GM23338 (cell line): ENCODE data around the gene ZC3H14. TPM values are rescaled to one million over a fixed set of nuclear protein-coding genes. Genes with fewer than 3 reads are reported as not detected.

ENCODE experiments used
- ATAC-seq: fragments of 200-7000 bp; cut with Tn5 transposase; 3 replicates; pipeline ENCODE4 v1.9.1; 2020
- DNase-seq: peaks from one replicate; pipeline ENCODE4 v3.0.0-alpha.2; 2015; ENCODE audit warnings: low spot score
- H2AFZ ChIP-seq: fragments of 200-600 bp; sonication (generic); 2 replicates; pipeline ENCODE4 v1.8.0; 2016; ENCODE audit warnings: antibody characterized with exemption, mild to moderate bottlenecking, moderate library complexity
- H3F3A ChIP-seq: fragments of 200-600 bp; sonication (generic); replicated peaks from 2 replicates; pipeline ENCODE4 v1.8.0; 2017; ENCODE audit warnings: antibody characterized with exemption, mixed run types, low read depth
- H3K27ac ChIP-seq: fragments of 200-600 bp; sonication (generic); 2 replicates; pipeline ENCODE4 v1.6.1; 2016; ENCODE audit warnings: low read depth
- H3K27me3 ChIP-seq: fragments of 200-600 bp; sonication (generic); 2 replicates; pipeline ENCODE4 v1.8.0; 2016; ENCODE audit warnings: mild to moderate bottlenecking, mixed run types, moderate library complexity; ENCODE audit not compliant: insufficient read depth
- H3K36me3 ChIP-seq: fragments of 200-600 bp; sonication (generic); 2 replicates; pipeline ENCODE4 v1.8.0; 2016; ENCODE audit warnings: mild to moderate bottlenecking; ENCODE audit not compliant: insufficient read depth
- H3K4me1 ChIP-seq: fragments of 200-600 bp; sonication (generic); 2 replicates; pipeline ENCODE4 v1.8.0; 2016; ENCODE audit warnings: mild to moderate bottlenecking, moderate library complexity; ENCODE audit not compliant: insufficient read depth
- H3K4me2 ChIP-seq: fragments of 200-600 bp; sonication (generic); 2 replicates; pipeline ENCODE4 v1.7.1; 2017; ENCODE audit warnings: mixed run types
- H3K4me3 ChIP-seq: fragments of 200-600 bp; sonication (generic); 2 replicates; pipeline ENCODE4 v1.6.1; 2016; ENCODE audit warnings: mixed run types
- H3K79me2 ChIP-seq: fragments of 200-600 bp; sonication (generic); replicated peaks from 2 replicates; pipeline ENCODE4 v1.8.0; 2017; ENCODE audit warnings: mild to moderate bottlenecking; ENCODE audit not compliant: insufficient read depth
- H3K9me2 ChIP-seq: fragments of 200-600 bp; sonication (generic); 2 replicates; pipeline ENCODE4 v1.8.0; 2017; ENCODE audit not compliant: insufficient read depth
- H4K20me1 ChIP-seq: fragments of 200-600 bp; sonication (generic); replicated peaks from 2 replicates; pipeline ENCODE4 v1.8.0; 2017; ENCODE audit warnings: mild to moderate bottlenecking; ENCODE audit not compliant: insufficient read depth
- H3K27ac Mint-ChIP-seq: 2 replicates; pipeline ENCODE4 v1.8.0; 2020; ENCODE audit warnings: inconsistent platforms, mild to moderate bottlenecking, moderate library complexity, mixed read lengths
- H3K27me3 Mint-ChIP-seq: 3 replicates; pipeline ENCODE4 v1.8.0; 2022; ENCODE audit warnings: low read depth, mild to moderate bottlenecking, moderate library complexity, mixed read lengths, inconsistent platforms; ENCODE audit not compliant: insufficient read depth, poor library complexity
- H3K36me3 Mint-ChIP-seq: 3 replicates; pipeline ENCODE4 v1.8.0; 2021; ENCODE audit warnings: low read depth, mild to moderate bottlenecking, inconsistent platforms, moderate library complexity, mixed read lengths
- H3K4me1 Mint-ChIP-seq: 3 replicates; pipeline ENCODE4 v1.8.0; 2020; ENCODE audit warnings: mild to moderate bottlenecking, inconsistent platforms, mixed read lengths
- H3K4me3 Mint-ChIP-seq: 3 replicates; pipeline ENCODE4 v1.8.0; 2021; ENCODE audit warnings: moderate library complexity, mild to moderate bottlenecking, inconsistent platforms, mixed read lengths
- H3K9me3 Mint-ChIP-seq: 3 replicates; pipeline ENCODE4 v1.8.0; 2020; ENCODE audit warnings: moderate library complexity, mild to moderate bottlenecking, inconsistent platforms, mixed read lengths
- CREB1 ChIP-seq: fragments of 250-450 bp; sonication (Bioruptor Pico); IDR thresholded peaks from 2 replicates; pipeline ENCODE4 v1.5.0; 2020; ENCODE audit warnings: low read depth, mild to moderate bottlenecking, moderate library complexity
- CTCF ChIP-seq, 2 experiments: fragments of 200-600 bp in 1 of 2; sonication (generic) in 1 of 2; conservative IDR thresholded peaks; 2 replicates each; pipeline versions ENCODE4 v1.5.1 to v1.6.1; 2016 to 2017; ENCODE audit warnings: antibody characterized with exemption in 2 of 2, low read depth in 2 of 2, mild to moderate bottlenecking in 2 of 2, moderate library complexity in 1 of 2
- ETS1 ChIP-seq: IDR thresholded peaks from 2 replicates; pipeline ENCODE4 v1.6.1; 2016; ENCODE audit warnings: antibody characterized with exemption
- EZH2 ChIP-seq: fragments of 200-600 bp; sonication (generic); IDR thresholded peaks from one replicate; pipeline ENCODE4 v1.8.0; 2017; ENCODE audit warnings: antibody characterized with exemption, mild to moderate bottlenecking, low read depth; ENCODE audit not compliant: unreplicated experiment
- EZH2phosphoT487 ChIP-seq: fragments of 200-600 bp; sonication (generic); IDR thresholded peaks from one replicate; pipeline ENCODE4 v1.8.1; 2018; ENCODE audit warnings: antibody characterized with exemption; ENCODE audit not compliant: unreplicated experiment
- JUNB ChIP-seq: IDR thresholded peaks from one replicate; pipeline ENCODE4 v1.6.1; 2016; ENCODE audit warnings: antibody characterized with exemption; ENCODE audit not compliant: unreplicated experiment
- NANOG ChIP-seq: IDR thresholded peaks from 2 replicates; pipeline ENCODE4 v1.6.1; 2016; ENCODE audit warnings: antibody characterized with exemption, borderline replicate concordance
- POLR2AphosphoS5 ChIP-seq: IDR thresholded peaks from 2 replicates; pipeline ENCODE4 v1.6.1; 2016; ENCODE audit warnings: antibody characterized with exemption, low read depth
- REST ChIP-seq: IDR thresholded peaks from one replicate; pipeline ENCODE4 v1.6.1; 2018; ENCODE audit warnings: antibody characterized with exemption; ENCODE audit not compliant: unreplicated experiment
- STAT1 ChIP-seq: IDR thresholded peaks from one replicate; pipeline ENCODE4 v1.6.1; 2016; ENCODE audit warnings: antibody characterized with exemption; ENCODE audit not compliant: unreplicated experiment
- ZNF114 ChIP-seq: fragments of 250-450 bp; sonication (Bioruptor Pico); IDR thresholded peaks from 2 replicates; pipeline ENCODE4 v1.5.0; 2020; ENCODE audit warnings: mild to moderate bottlenecking, moderate library complexity
- ZNF331 ChIP-seq: fragments of 250-450 bp; sonication (Bioruptor Pico); IDR thresholded peaks from 2 replicates; pipeline ENCODE4 v1.5.0; 2020; ENCODE audit warnings: low read depth, mild to moderate bottlenecking, moderate library complexity
- ZNF462 ChIP-seq: fragments of 250-450 bp; sonication (Bioruptor Pico); IDR thresholded peaks from 2 replicates; pipeline ENCODE4 v1.5.0; 2020; ENCODE audit warnings: mild to moderate bottlenecking, moderate library complexity
- polyA plus RNA-seq: library from polyadenylated mRNA; unstranded; fragments of >200 nt; fragmentation: Nextera tagmentation; extraction: Ambion mirVana; gene quantifications from 2 replicates; pipeline ENCODE4 v1.2.1, GENCODE V29; 2016
- total RNA-seq: library from RNA; depleted of rRNA; stranded (reverse); fragments of >200 nt; shearing (Covaris generic); gene quantifications from 2 replicates; pipeline ENCODE4 v1.2.3, GENCODE V29; 2014

ZC3H14 gene
- total and polyA plus RNA-seq, 2 experiments from 2014 or later: 63.2 to 87.9 TPM

GRCh38 chr14:88556581-88556980, 6.3 kb upstream of the ZC3H14 start:
- H3K9me2 ChIP-seq: no peaks in the 10 kb centered on the region
- H4K20me1 ChIP-seq: no peaks in the 10 kb centered on the region
- peaks cover 14% of the 10 kb centered on the region for H3K79me2 ChIP-seq
- no peak overlapping the region for H3K4me3 ChIP-seq
- H3K27me3 ChIP-seq: peaks cover 19% of the 10 kb centered on the region
- 0 out of 2 replicates have a peak, but pooled peaks cover 3% of the 10 kb centered on the region for H3F3A ChIP-seq
- Mint-ChIP-seq H3K4me1 (peaks cover 29% of the 10 kb centered on the region), H3K27me3 (peaks cover 16% of the 10 kb centered on the region), H3K9me3 (no peaks in the 10 kb centered on the region), H3K36me3 (no peaks in the 10 kb centered on the region), H3K27ac (no peak overlapping the region), H3K4me3 (no peak overlapping the region)
- H3K4me2 ChIP-seq: no peak overlapping the region
- no peak overlapping the region for H3K27ac ChIP-seq
- no peak for DNase-seq
- no peak overlapping the region; the same call in 1 of the 2 replicates for H2AFZ ChIP-seq
- TF ChIP-seq EZH2phosphoT487 (no peak), ETS1 (no peak), NANOG (no peak), ZNF462 (CRISPR knock-in tag) (no peak), POLR2AphosphoS5 (no peak), CTCF (conservative IDR thresholded peaks at IDR 0.05; ENCODE audit: low read depth in 2 of 2) (no peak), JUNB (no peak), CREB1 (CRISPR knock-in tag) (no peak), ZNF114 (CRISPR knock-in tag) (no peak), EZH2 (no peak), REST (no peak), STAT1 (no peak), ZNF331 (CRISPR knock-in tag) (no peak)
- no peaks in the 10 kb centered on the region for H3K36me3 ChIP-seq
- peaks cover 26% of the 10 kb centered on the region for H3K4me1 ChIP-seq
- ATAC-seq: no peak
